K562 (cell line): ENCODE data around the gene EFCAB5.

Source experiments
- BRCA1 ChIP-seq, 2 experiments: fragments of 450-650 bp in 1 of 2; sonication (generic) in 1 of 2; formaldehyde crosslinking in 1 of 2; IDR thresholded peaks; 2 replicates each; pipeline versions ENCODE4 v1.5.0 to v1.6.1; 2017 to 2020; ENCODE audit warnings: mild to moderate bottlenecking in 1 of 2, missing genetic modification reagents in 1 of 2
- EZH2 ChIP-seq: IDR thresholded peaks from 2 replicates; pipeline ENCODE4 v1.6.1; 2012; ENCODE audit warnings: low read depth, mild to moderate bottlenecking, inconsistent platforms, low read length, borderline replicate concordance
- FOXJ3 ChIP-seq: sonication (generic); formaldehyde crosslinking; IDR thresholded peaks from 2 replicates; pipeline ENCODE4 v1.4.0; 2020; ENCODE audit warnings: mild to moderate bottlenecking, missing genetic modification reagents
- GMEB1 ChIP-seq: fragments of 250-450 bp; sonication (Bioruptor Pico); IDR thresholded peaks from 2 replicates; pipeline ENCODE4 v1.4.0; 2020; ENCODE audit warnings: mild to moderate bottlenecking
- MAFG ChIP-seq: fragments of 450-650 bp; conservative IDR thresholded peaks from 2 replicates; pipeline ENCODE4 v1.6.1; 2016; ENCODE audit warnings: missing genetic modification characterization, missing compliant biosample characterization
- NBN ChIP-seq: fragments of 450-650 bp; IDR thresholded peaks from 2 replicates; pipeline ENCODE4 v1.6.1; 2016; ENCODE audit warnings: low read depth, mild to moderate bottlenecking
- SUPT5H ChIP-seq: fragments of 450-650 bp; IDR thresholded peaks from 2 replicates; pipeline ENCODE4 v1.6.1; 2016
- TCF7L2 ChIP-seq: fragments of 150-350 bp; IDR thresholded peaks from 2 replicates; pipeline ENCODE4 v1.6.1; 2016; ENCODE audit warnings: low read depth, mild to moderate bottlenecking, low read length, moderate library complexity
- YY1 ChIP-seq, 3 experiments: IDR thresholded peaks; 2 replicates each; pipeline ENCODE4 v1.6.1; 2011; ENCODE audit warnings: low read length in 2 of 3, mild to moderate bottlenecking in 2 of 3, moderate library complexity in 2 of 3, borderline replicate concordance in 1 of 3, control low read depth in 1 of 3, low read depth in 1 of 3; ENCODE audit not compliant: insufficient read depth in 3 of 3, insufficient replicate concordance in 2 of 3, control insufficient read depth in 1 of 3, insufficient read length in 1 of 3; ENCODE audit errors: extremely low read depth in 1 of 3
- ZNF232 ChIP-seq: sonication (generic); formaldehyde crosslinking; IDR thresholded peaks from 2 replicates; pipeline ENCODE4 v1.8.0; 2022; ENCODE audit warnings: mild to moderate bottlenecking, missing genetic modification reagents
- TF ChIP-seq, protein P1 (sequence below): fragments of 200-800 bp; sonication (Bioruptor generic); IDR thresholded peaks from 2 replicates; pipeline ENCODE4 v1.6.1; 2016; ENCODE audit warnings: missing genetic modification characterization, missing compliant biosample characterization
- TF ChIP-seq, protein P2 (sequence below), 3 experiments: IDR thresholded peaks in 2 of 3; conservative IDR thresholded peaks in 1 of 3; 2 replicates each; pipeline ENCODE4 v1.5.1; 2011 to 2012; ENCODE audit warnings: low read length in 3 of 3, mild to moderate bottlenecking in 3 of 3, control low read depth in 2 of 3, improper control_type of control experiment in 1 of 3, inconsistent platforms in 1 of 3, low read depth in 1 of 3, mixed read lengths in 1 of 3, moderate library complexity in 1 of 3; ENCODE audit not compliant: insufficient read depth in 2 of 3
- TF ChIP-seq, protein P3 (sequence below): IDR thresholded peaks from 2 replicates; pipeline ENCODE4 v1.6.1; 2011; ENCODE audit warnings: borderline replicate concordance, low read depth, mild to moderate bottlenecking, moderate library complexity, low read length; ENCODE audit not compliant: insufficient read depth, poor library complexity, severe bottlenecking

DNA sequence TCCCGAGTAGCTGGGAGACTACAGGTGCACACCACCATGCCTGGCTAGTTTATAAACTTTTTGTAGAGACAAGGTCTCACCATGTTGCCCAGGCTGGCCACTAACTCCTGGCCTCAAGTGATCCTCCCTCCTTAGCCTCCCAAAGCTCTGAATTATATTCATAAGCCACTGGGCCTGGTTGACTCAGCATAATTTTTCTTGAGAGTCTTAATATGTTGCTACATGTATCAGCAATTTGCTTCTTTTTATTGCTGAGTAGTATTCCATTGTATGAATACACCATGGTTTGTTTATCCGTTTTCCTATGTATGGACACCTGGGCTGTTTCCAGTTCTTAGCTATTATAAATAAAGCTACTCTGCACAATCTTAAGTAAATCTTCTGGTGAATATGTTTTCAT, 132.8 kb downstream of the EFCAB5 start:
- TF ChIP-seq SUPT5H (no peak), ZNF232 (no peak), FOXJ3 (no peak), GMEB1 (CRISPR knock-in tag) (no peak), EZH2 (no peak), NBN (no peak), MAFG (tag) (0 out of 2 replicates have a peak, but pooled peaks have one; percentile 20), TCF7L2 (no peak), BRCA1 (IDR thresholded peaks at IDR 0.05) (no peak), BRCA1 (CRISPR knock-in tag; IDR thresholded peaks at IDR 0.05) (no peak), YY1 (IDR thresholded peaks at IDR 0.05; ENCODE audit: borderline replicate concordance in 1 of 3, control insufficient read depth in 1 of 3, extremely low read depth in 1 of 3, insufficient read depth in 3 of 3, insufficient read length in 1 of 3, insufficient replicate concordance in 2 of 3, low read depth in 1 of 3, low read length in 2 of 3) (no peak)
- TF ChIP-seq, protein P1, sequence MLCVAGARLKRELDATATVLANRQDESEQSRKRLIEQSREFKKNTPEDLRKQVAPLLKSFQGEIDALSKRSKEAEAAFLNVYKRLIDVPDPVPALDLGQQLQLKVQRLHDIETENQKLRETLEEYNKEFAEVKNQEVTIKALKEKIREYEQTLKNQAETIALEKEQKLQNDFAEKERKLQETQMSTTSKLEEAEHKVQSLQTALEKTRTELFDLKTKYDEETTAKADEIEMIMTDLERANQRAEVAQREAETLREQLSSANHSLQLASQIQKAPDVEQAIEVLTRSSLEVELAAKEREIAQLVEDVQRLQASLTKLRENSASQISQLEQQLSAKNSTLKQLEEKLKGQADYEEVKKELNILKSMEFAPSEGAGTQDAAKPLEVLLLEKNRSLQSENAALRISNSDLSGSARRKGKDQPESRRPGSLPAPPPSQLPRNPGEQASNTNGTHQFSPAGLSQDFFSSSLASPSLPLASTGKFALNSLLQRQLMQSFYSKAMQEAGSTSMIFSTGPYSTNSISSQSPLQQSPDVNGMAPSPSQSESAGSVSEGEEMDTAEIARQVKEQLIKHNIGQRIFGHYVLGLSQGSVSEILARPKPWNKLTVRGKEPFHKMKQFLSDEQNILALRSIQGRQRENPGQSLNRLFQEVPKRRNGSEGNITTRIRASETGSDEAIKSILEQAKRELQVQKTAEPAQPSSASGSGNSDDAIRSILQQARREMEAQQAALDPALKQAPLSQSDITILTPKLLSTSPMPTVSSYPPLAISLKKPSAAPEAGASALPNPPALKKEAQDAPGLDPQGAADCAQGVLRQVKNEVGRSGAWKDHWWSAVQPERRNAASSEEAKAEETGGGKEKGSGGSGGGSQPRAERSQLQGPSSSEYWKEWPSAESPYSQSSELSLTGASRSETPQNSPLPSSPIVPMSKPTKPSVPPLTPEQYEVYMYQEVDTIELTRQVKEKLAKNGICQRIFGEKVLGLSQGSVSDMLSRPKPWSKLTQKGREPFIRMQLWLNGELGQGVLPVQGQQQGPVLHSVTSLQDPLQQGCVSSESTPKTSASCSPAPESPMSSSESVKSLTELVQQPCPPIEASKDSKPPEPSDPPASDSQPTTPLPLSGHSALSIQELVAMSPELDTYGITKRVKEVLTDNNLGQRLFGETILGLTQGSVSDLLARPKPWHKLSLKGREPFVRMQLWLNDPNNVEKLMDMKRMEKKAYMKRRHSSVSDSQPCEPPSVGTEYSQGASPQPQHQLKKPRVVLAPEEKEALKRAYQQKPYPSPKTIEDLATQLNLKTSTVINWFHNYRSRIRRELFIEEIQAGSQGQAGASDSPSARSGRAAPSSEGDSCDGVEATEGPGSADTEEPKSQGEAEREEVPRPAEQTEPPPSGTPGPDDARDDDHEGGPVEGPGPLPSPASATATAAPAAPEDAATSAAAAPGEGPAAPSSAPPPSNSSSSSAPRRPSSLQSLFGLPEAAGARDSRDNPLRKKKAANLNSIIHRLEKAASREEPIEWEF (CRISPR knock-in tag): no peak
- TF ChIP-seq, protein P2, sequence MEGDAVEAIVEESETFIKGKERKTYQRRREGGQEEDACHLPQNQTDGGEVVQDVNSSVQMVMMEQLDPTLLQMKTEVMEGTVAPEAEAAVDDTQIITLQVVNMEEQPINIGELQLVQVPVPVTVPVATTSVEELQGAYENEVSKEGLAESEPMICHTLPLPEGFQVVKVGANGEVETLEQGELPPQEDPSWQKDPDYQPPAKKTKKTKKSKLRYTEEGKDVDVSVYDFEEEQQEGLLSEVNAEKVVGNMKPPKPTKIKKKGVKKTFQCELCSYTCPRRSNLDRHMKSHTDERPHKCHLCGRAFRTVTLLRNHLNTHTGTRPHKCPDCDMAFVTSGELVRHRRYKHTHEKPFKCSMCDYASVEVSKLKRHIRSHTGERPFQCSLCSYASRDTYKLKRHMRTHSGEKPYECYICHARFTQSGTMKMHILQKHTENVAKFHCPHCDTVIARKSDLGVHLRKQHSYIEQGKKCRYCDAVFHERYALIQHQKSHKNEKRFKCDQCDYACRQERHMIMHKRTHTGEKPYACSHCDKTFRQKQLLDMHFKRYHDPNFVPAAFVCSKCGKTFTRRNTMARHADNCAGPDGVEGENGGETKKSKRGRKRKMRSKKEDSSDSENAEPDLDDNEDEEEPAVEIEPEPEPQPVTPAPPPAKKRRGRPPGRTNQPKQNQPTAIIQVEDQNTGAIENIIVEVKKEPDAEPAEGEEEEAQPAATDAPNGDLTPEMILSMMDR (IDR thresholded peaks at IDR 0.05 in 2 of 3, conservative IDR thresholded peaks at IDR 0.05 in 1 of 3; ENCODE audit: insufficient read depth in 2 of 3, low read depth in 1 of 3, low read length in 3 of 3): no peak
- TF ChIP-seq, protein P3, sequence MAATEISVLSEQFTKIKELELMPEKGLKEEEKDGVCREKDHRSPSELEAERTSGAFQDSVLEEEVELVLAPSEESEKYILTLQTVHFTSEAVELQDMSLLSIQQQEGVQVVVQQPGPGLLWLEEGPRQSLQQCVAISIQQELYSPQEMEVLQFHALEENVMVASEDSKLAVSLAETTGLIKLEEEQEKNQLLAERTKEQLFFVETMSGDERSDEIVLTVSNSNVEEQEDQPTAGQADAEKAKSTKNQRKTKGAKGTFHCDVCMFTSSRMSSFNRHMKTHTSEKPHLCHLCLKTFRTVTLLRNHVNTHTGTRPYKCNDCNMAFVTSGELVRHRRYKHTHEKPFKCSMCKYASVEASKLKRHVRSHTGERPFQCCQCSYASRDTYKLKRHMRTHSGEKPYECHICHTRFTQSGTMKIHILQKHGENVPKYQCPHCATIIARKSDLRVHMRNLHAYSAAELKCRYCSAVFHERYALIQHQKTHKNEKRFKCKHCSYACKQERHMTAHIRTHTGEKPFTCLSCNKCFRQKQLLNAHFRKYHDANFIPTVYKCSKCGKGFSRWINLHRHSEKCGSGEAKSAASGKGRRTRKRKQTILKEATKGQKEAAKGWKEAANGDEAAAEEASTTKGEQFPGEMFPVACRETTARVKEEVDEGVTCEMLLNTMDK: no peak
